ENCODE results near the gene MDH2.
A peak's percentile ranks its signal among the peaks of the same experiment; 100 is the strongest.
"Not testable (repeated sequence)": the region's sequence is repeated elsewhere in the genome, so short reads cannot be mapped to it uniquely, and the experiment has no call there.

Gene MDH2

DNA sequence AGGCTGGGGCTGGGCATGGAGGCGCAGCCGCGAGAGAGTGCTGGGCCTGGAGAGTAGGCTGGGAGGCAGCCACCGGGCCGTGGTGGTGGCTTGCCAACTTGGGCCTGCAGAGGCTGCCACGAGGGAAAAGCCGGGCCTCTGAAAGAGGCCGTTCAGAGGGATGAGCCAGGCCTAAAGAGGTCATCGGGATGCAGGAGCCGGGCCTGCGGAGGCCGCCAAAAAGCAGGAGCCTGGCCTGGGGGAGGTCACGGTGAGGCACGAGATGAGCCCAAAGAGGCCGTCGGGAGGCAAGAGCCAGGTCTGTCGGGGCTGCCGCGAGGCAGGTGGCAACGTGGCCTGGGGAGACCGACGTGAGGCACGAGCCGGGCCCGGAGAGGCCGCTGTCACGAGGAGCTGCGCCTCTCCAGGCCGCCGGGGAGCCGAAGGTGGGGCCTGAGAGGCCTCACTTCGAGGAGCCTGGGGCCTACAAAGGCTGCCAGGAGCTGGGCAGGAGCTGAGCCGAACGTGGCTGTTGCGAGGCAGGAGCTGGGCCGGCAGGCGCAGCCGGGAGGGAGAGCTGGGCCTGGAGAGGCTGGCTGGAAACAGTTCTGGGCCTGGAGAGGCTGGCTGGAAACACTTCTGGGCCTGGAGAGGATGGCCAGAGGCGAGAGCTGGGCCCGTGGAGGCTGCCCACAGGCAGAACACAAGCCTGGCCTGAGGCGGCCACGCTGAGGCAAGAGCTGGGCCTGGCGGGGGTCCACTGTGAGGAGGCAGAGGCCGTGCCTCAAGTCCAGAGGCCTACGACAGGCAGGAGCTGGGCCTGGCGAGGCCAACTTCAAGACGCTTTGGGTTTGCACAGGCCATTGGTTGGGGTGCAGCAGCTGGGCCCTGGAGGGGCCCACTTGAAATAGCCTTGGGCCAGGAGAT is 24.6 kb downstream of the MDH2 start:
- no peak for DNase-seq (ENCODE audit: low read depth)

DNA sequence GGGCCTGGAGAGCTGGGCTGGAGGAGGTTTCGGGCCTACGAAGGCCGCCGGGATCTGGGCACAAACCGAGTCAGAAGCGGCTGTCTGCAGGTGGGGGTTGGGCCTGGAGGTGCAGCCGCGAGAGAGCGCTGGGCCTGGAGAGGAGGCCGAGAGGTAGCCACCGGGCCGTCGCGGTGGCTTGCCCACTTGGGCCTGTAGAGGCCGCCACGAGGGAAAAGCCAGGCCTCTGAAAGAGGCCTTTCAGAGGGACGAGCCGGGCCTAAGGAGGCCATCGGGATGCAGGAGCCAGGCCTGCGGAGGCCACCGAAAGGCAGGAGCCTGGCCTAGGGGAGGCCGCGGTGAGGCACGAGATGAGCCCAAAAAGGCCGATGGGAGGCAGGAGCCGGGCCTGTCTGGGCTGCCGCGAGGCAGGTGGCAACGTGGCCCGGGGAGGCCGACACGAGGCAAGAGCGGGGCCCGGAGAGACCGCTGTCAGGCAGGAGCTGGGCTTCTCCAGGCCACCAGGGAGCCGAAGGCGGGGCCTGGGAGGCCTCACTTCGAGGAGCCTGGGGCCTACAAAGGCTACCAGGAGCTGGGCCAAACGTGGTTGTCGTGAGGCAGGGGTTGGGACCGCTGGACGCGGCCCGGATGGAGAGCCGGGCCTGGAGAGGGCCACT is 25.6 kb downstream of the MDH2 start:
- no peak for DNase-seq (ENCODE audit: low read depth)

DNA sequence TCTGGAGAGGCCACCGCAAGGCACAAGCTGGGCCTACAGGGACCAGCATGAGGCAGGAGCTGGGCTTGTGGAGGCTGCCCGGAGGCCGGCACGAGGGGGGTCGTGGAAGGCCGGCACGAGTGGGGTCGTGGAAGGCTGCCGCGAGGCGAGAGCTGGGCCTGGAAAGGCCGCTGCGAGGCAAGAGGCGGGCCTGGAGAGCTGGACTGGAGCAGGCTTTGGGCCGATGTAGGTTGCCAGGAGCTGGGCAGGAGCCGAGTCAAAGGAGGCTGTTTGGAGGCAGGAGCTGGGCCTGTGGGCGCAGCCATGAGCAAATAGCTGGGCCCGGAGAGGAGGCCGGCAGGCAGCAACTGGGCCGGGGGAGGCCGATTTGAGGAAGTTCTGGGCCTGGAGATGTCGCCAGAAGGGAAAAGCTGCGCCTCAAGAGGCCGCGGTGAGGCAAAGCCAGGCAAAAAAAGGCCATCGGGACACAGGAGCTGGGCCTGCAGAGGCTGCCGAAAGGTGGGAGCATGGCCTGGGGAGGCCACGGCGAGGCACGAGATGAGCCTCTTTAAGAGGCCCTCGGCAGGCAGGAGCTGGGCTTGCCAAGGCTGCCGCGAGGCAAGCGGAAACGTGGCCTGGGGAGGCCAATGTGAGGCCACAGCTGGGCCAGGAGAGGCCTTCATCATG is 26.5 kb downstream of the MDH2 start:
- DNase-seq (ENCODE audit: low read depth): no peak

DNA sequence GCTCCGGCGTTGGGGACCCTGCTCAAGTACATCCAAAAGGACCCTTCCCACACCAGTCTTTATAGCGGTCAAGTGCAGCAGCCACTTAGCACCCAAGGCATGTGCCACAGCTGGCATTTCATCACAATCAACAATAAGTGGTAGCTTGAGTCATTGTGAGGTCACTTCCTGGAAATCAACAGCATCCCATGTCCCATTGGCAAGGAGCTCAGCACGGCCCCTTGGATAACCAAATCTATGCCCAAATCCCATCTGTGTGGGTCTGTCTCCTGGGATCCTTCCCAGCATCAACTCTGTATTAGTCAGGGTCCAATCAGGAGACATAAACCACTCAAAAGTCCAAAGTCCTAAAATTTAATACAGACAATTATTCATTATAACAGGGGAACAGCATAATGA is 27.1 kb downstream of the MDH2 start:
- DNase-seq (ENCODE audit: low read depth): peak; percentile 60

DNA sequence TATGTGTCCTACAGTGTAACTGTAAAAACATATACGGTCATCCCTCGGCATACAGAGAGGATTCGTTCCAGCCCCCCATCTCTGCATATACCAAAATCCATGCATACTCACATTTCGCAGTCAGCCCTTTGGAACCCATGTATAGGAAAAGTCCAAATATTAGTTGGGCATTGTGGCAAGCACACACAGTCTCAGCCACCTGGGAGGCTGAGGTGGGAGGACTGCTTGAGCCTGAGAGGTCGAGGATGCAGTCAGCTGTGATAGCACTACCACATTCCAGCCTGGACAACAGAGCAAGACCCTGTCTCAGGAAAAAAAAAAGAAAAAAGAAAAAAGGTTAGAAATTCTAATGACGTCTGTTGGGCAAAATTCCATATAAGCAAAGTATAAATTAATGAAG is 29.1 kb downstream of the MDH2 start:
- DNase-seq (ENCODE audit: low read depth): no peak

DNA sequence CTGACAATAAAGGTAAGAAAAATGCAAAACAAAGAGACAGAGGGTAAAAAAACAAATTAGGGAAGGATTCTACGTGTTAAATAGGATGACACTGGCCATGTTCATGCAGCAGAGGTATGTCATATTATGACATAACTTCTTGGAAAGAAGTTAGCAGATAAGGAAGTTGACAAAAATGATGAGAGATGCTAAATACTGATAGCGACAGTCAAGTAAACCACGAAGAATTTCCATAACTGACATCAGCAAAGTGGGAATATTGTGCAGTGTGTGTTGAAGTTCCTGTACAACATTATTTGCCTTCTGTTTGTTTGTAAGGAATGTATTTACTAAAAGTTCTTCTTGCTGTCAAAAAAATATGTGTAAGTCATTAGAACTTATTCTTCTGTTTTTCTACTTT is 29.5 kb downstream of the MDH2 start:
- DNase-seq (ENCODE audit: low read depth): no peak

DNA sequence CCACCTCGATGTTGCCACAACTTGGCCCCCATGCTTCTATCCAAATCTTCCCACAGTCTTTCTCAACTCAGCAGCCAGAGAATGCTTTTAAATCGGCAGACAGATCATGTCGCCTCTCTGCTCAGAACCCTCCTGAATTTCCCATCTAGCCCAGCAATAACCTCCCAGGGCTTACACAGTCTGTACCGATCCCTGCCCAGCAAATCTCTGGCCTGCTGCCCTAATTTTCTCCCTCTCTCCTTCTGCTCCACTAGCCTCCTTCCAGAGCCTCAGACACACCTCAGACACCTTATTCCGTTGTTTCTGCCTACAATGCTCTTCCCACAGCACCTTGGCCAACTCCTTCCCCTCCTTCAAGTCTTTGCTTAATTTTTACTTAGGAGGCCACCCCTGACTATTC is 32.3 kb downstream of the MDH2 start:
- DNase-seq (ENCODE audit: low read depth): no peak

DNA sequence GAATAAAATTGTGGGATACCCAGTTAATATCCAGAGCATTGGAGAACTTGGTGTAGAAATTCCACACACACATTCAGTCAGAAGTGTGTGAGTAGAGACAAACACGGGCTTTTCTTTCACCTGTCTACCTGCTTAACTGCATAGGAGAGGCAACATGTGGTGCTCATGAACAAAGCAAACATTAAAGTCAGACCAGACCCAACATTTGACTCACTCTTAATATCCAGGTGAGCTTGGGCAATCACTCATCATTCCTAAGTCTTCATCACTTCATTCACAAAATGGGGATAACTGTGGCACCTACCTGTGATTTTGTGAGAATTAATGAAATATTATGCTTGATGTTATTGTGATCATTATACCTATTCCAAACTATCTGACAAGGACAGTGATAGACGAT is 36.2 kb downstream of the MDH2 start:
- DNase-seq (ENCODE audit: low read depth): not testable (repeated sequence)

DNA sequence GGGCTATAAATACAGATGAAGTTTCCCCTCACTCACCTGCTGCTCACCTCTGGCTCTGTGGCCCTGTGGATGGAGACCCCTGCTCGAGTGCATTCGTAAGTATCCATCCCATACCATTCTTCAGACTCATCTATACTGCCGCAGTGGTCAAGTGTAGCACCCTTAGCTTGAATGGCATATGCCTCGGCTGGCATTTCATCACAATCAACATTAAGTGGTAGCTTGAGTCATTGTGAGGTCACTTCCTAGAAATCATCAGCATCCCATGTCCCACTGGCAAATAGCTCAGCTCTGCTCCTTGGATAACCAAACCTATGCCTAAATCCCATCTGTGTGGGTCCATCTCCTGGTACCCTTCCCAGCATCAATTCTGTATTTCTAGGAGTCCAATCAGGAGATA is 38.2 kb downstream of the MDH2 start:
- DNase-seq (ENCODE audit: low read depth): peak; percentile 60

DNA sequence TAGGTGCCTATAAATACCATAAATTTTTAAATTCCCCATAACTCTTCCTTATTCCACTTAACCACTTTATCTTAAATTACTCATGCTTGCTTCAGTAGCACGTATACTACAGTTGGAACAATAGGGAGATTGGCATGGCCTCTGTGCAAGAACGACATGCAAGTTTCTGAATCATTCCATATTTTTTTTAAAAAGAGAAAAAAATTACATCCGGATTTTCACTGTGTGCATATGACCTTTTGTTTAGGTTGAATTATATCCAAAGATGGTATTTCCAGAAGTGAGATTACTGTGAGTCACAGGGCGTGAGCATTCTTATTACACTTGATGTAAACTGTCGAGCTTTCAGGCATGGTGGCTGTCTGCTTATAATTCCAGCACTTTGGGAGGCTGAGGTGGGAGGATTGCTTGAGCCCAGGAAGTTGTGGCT is 39.5 kb downstream of the MDH2 start:
- peak; percentile 83 for DNase-seq (ENCODE audit: low read depth)

DNA sequence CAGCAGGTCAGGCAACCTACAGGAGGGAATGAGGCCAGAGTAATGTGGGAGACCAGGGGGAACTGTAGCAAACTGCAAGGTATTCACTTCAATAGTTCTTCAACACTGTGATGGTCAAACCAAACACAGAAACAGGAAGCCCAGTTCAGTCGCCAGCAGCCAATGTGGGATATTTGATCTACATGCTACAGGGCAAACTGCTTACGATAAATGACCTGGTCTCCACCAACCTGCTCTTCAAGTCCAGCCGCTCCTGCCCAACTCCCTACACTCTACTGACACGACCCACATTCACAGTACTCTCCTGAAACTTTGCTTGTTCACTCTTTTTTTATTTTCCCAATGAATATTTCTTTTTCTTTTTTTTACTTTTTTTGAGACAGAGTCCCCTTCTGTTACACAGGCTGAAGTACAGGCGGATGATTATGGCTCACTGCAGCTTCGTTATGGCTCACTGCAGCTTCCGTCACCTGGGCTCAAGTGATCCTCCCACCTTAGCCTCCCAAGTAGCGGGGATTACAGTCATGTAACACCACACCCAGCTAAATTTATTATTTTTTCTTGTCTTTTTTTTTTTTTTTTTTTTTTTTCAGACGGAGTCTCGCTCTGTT is 42.1 kb downstream of the MDH2 start:
- no peak for DNase-seq (ENCODE audit: low read depth)

DNA sequence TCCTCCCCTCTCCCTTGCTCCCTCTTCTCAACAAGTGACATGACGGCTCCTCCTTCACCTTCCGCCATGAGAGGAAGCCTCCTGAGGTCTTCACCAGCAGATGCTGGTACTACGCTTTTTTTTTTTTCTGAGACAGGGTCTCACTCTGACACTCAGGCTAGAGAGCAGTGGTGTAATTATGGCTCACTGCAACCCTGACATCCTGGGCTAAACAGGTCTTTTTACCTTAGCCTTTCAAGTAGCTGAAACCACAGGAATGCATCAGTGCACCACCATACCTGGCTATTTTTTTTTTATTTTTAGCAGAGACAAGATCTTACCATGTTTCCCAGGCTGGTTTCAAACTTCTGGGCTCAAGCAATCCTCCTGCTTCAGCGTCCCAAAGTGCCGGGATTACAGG is 43.6 kb downstream of the MDH2 start:
- no peak for DNase-seq (ENCODE audit: low read depth)

DNA sequence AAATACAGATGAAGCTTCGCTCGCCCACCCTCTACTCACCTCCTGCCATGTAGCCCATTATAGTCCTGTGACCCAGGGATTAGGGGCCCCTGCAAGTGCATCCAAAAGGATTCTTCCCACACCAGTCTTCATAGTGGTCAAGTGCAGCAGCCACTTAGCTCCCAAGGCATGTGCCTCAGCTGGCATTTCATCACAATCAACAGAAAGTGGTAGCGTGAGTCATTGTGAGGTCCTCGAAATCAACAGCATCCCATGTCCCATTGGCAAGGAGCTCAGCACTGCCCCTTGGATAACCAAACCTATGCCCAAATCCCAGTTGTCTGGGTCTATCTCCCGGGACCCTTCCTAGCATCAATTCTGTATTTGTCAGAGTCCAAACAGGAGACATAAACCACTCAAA is 45.6 kb downstream of the MDH2 start:
- DNase-seq (ENCODE audit: low read depth): not testable (repeated sequence)

DNA sequence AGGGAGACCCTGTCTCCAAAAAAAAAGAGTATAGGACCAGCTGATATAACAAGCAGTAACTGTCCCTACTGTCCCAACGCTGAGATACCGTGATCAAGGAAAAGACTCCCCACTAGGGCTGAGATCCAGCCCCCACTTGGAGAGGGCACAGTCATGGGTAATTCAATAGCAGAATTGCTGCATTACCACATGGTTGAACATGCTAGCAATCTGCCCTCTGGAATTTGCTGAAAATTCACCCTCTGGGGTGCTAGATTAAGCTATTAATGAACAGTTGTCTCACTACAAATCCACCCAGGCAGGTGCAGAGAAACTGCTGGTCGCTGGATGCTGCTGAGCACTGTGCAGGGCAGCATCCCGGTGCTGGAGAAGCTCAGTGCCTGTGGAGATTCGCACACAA is 46.4 kb downstream of the MDH2 start:
- not testable (repeated sequence) for DNase-seq (ENCODE audit: low read depth)

DNA sequence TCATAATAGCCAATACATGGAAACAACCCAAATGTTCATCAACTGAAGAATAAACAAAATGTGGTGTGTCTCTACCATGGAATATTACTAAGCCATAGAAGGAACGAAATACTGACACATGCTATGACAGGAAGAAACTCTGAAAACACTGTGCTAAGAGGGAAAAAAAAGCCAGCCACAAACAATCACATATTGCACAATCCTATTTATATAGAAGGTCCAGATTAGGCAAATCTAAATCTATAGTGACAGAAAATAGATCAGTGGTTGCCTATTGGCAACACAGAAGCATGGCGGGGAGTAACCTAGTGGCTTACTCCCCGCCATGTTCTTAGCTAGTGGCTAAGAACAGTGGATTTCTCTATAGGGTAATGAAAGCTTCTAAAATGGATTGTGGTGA is 48.0 kb downstream of the MDH2 start:
- DNase-seq (ENCODE audit: low read depth): no peak

DNA sequence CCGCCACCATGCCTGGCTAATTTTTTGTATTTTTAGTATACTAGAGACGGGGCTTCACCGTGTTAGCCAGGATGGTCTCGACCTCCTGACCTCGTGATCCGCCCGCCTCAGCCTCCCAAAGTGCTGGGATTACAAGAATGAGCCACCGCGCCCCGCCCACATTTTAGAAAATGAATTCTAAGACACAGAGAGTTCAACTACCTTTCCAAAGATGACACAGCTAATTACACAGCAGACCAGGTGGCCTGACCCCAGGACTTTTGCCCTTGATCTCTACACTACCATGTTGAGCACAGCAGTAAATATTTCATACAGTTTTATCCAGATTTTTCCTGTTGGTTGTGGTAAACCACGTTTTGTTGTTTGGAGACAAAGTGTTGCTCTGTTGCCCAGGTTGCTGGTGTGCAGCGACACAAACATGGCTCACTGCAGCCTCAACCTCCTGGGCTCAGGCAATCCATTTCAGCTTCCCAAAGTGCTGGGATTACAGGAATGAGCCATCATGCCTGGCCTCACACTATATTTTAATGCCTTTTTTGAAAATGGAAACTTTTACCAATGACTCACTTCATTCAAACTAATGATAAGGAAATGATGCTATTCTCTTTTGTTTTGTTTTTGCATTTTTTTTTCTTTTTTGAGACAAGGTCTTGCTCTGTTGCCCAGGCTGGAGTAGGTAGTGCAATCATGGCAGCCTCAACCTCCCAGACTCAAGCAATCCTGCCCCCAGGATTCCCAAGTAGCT is 54.0 kb downstream of the MDH2 start:
- DNase-seq (ENCODE audit: low read depth): not testable (repeated sequence)

DNA sequence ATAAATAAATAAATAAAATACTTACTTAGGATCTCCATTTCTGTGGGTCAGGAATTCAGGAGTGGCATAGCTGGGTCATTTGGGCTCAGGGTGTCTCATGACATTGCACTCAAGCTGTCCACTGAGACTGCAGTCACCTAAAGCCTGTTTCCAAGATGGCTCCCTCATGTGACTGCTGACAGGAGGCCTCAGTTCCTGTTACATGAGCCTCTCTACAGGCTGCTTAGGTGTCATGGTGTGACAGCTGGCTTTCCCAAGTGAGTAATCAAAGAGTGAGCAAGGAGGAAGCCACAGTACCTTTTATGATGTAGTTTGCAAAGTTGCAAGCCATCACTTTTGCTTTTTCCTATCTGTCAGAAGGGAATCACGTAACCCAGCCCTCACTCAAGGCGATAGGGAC is 55.9 kb downstream of the MDH2 start:
- DNase-seq (ENCODE audit: low read depth): not testable (repeated sequence)

DNA sequence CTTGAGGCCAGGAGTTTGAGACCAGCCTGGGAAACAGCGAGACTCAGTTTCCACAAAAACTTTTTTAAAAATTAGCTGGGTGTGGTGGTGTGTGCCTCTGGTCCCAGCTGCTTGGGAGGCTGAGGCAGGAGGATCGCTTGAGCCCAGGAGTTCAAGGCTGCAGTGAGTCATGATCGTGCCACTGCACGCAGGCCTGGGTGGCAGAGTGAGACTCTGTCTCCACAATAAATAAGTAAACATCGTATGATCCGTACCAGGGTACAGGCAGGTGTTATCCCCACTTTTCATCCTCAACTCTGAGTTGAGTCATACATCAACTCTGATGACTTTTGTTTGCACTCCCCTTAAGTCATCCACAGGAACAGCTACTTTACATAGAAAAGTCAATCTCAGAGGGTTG is 58.2 kb downstream of the MDH2 start:
- not testable (repeated sequence) for DNase-seq (ENCODE audit: low read depth)

DNA sequence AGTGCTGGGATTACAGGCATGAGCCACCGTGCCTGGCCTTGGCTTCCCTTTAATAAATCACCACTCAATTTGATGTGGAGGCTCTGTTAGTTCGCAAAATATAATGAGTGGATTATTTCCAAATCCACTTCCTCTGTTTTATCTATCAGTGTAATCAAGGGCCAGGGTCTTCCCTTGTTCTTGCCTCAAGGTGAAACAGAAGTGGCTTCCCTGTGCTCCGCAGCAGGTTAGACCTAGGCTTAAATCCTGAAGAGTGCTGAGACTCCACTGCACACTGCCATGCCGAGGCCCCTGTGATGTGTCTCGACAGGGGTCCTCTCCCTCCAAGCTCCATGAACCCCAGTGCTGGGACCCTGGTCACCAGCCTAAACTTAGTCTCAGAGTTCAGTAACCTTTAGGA is 59.0 kb downstream of the MDH2 start:
- DNase-seq (ENCODE audit: low read depth): no peak

DNA sequence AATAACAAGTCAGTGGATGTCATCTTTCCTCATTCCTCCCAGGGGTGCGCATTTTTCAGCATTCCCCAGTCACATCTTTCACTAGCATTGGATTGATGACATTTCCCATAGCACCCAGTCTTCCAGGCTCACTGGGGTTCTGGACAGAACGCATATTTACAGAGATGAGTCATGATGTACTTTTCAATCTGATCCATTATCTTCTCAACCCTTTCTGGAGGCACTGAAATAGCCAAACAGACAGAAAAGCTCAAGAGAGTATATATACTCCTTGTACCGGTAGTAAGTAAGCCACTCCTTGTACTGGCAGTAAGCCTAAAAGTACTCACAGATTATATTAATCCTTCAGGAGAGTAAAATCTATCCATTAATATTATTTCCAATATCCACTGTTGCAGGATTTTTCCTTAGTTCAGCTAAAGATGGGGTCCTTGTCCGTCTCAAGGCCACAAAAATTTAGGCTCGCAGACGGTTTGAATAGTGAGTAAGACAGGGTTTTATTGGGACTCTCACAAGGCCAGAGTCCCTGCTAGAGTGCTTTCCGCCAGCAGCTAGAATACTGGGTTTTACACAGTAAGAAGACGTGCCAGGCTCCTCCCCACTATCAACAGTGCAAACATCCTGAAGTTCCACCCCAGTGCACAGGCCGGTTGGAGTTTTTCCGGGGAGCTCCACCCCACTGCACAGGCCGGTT is 60.8 kb downstream of the MDH2 start:
- DNase-seq (ENCODE audit: low read depth): no peak

DNA sequence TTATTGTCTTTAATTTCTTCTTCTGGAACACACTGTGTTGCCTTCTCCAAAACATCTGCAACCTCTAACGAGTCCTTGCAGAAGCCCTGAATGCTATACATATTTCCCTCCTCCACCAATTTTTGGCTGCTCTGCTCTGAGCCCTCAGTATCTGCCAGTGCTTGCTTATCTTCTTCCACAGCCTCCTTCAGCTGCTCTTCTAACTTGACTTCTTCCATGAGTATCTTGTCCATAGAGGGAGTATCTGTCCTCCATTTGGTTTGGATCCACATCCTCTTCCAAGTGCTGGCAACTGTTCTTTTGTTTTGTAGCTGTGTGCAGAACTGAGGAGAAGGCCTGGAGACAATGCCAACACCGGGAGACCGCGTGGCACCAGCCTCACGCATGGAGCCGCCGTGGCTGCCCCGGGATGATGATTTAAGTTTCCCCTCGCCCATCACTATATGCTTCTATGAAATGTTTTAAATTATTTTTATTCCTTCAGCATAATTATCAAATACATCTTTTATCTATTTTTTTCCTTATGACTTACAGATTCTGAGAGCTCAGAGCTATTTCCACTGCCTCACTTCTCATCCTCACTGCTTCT is 65.2 kb downstream of the MDH2 start:
- not testable (repeated sequence) for DNase-seq (ENCODE audit: low read depth)
